HFFc6 (cell line): Measurements from ENCODE around the gene CD300LD. TPM values are rescaled to one million over a fixed set of nuclear protein-coding genes. Genes with fewer than 3 reads are reported as not detected.

Source experiments
- DNase-seq: peaks from one replicate; pipeline ENCODE4 v3.0.0-alpha.2; 2018
- H3K27ac Mint-ChIP-seq: 2 replicates; pipeline ENCODE4 v1.8.0; 2020; ENCODE audit warnings: mild to moderate bottlenecking, mixed read lengths
- H3K27me3 Mint-ChIP-seq: 2 replicates; pipeline ENCODE4 v1.8.0; 2021; ENCODE audit warnings: mild to moderate bottlenecking, moderate library complexity, mixed read lengths; ENCODE audit not compliant: insufficient read depth
- H3K36me3 Mint-ChIP-seq: 2 replicates; pipeline ENCODE4 v1.8.0; 2021; ENCODE audit warnings: low read depth, mixed read lengths
- H3K4me1 Mint-ChIP-seq: 2 replicates; pipeline ENCODE4 v1.8.0; 2020; ENCODE audit warnings: low read depth, mixed read lengths
- H3K4me3 Mint-ChIP-seq: 2 replicates; pipeline ENCODE4 v1.8.0; 2020; ENCODE audit warnings: mild to moderate bottlenecking, moderate library complexity, mixed read lengths
- H3K9me3 Mint-ChIP-seq: 2 replicates; pipeline ENCODE4 v1.8.0; 2020; ENCODE audit warnings: mild to moderate bottlenecking, mixed read lengths
- CTCF ChIP-seq: fragments of 200-600 bp; sonication (generic); IDR thresholded peaks from 2 replicates; pipeline ENCODE4 v1.5.0; 2021; ENCODE audit warnings: antibody characterized with exemption, mild to moderate bottlenecking
- total RNA-seq, 6 experiments: library from RNA; stranded (reverse); fragmentation: NEBNext Ultra II Directional; extraction: Animal tissue kit (Norgen Biotek cat#: 25700); gene quantifications; 2 replicates in 1 of 6; 3 replicates in 5 of 6; pipeline ENCODE4 v1.2.3, GENCODE V29; 2021

The CD300LD gene
- total RNA-seq, 6 experiments from 2014 or later, result not detected

- Mint-ChIP-seq H3K4me1 (peaks cover 9% of the 10 kb centered on the region; the same call in 1 of the 2 replicates), H3K9me3 (peaks cover 21% of the 10 kb centered on the region), H3K27ac (no peak overlapping the region), H3K36me3 (no peaks in the 10 kb centered on the region), H3K4me3 (no peak overlapping the region), H3K27me3 (peaks cover 6% of the 10 kb centered on the region)
- TF ChIP-seq CTCF, result peak; percentile 70
- DNase-seq, result no peak
Measured at GRCh38 chr17:74601944-74602572, 10.0 kb upstream of the CD300LD start.

- peaks cover 6% of the 10 kb centered on the region for H3K27me3 Mint-ChIP-seq
- no peak overlapping the region for H3K4me3 Mint-ChIP-seq
- no peaks in the 10 kb centered on the region for H3K36me3 Mint-ChIP-seq
- no peak overlapping the region for H3K27ac Mint-ChIP-seq
- peaks cover 39% of the 10 kb centered on the region for H3K9me3 Mint-ChIP-seq
- no peak for TF ChIP-seq CTCF
- no peaks in the 10 kb centered on the region for H3K4me1 Mint-ChIP-seq
- DNase-seq, result no peak
Measured at GRCh38 chr17:74599448-74599939, 7.4 kb upstream of the CD300LD start.

GRCh38 chr17:74599023-74599399 is 6.9 kb upstream of the CD300LD start:
- H3K27me3 Mint-ChIP-seq, result peaks cover 6% of the 10 kb centered on the region
- no peak for DNase-seq
- peaks cover 39% of the 10 kb centered on the region for H3K9me3 Mint-ChIP-seq
- H3K4me3 Mint-ChIP-seq, result no peak overlapping the region
- no peak overlapping the region for H3K27ac Mint-ChIP-seq
- H3K4me1 Mint-ChIP-seq, result no peaks in the 10 kb centered on the region
- no peaks in the 10 kb centered on the region for H3K36me3 Mint-ChIP-seq
- TF ChIP-seq CTCF, result no peak

- Mint-ChIP-seq H3K27me3 (peaks cover 6% of the 10 kb centered on the region), H3K4me3 (no peak overlapping the region), H3K4me1 (no peaks in the 10 kb centered on the region), H3K27ac (no peak overlapping the region), H3K36me3 (no peaks in the 10 kb centered on the region), H3K9me3 (peaks cover 39% of the 10 kb centered on the region)
- TF ChIP-seq CTCF, result no peak
- no peak for DNase-seq
Measured at GRCh38 chr17:74598346-74599022, 6.4 kb upstream of the CD300LD start.

- TF ChIP-seq CTCF, result no peak
- Mint-ChIP-seq H3K36me3 (no peaks in the 10 kb centered on the region; the same call in 1 of the 2 replicates), H3K27me3 (peaks cover 5% of the 10 kb centered on the region; the same call in 1 of the 2 replicates)
Measured at GRCh38 chr17:74597069-74597790, 5.1 kb upstream of the CD300LD start.

More at GRCh38 chr17:74597069-74597790, 5.1 kb upstream of the CD300LD start:
- Mint-ChIP-seq H3K9me3 (peaks cover 44% of the 10 kb centered on the region), H3K4me3 (no peak overlapping the region), H3K27ac (no peak overlapping the region), H3K4me1 (no peaks in the 10 kb centered on the region)
- DNase-seq, result no peak
